Lung (tissue), 12 donors: Measurements from ENCODE around the gene TENM4. TPM values are rescaled to one million over a fixed set of nuclear protein-coding genes. Genes with fewer than 3 reads are reported as not detected.

ENCODE experiments used
- ATAC-seq: fragments of 200-7000 bp; cut with Tn5 transposase; one replicate; pipeline ENCODE4 v1.9.1; 2020; ENCODE audit warnings: moderate number of reproducible peaks; ENCODE audit not compliant: insufficient read depth, low FRiP score
- DNase-seq, 3 donors: peaks; one replicate each; pipeline ENCODE4 v3.0.0-alpha.2; 2013 to 2017
- H3K27ac ChIP-seq, 2 donors: one replicate each; pipeline ENCODE4 v1.5.1; 2013; ENCODE audit warnings: mild to moderate bottlenecking in 2 of 2, moderate library complexity in 2 of 2, control low read depth in 1 of 2, inconsistent platforms in 1 of 2, low read depth in 1 of 2, low read length in 1 of 2
- H3K27me3 ChIP-seq, 3 donors: one replicate each; pipeline ENCODE4 v1.5.1; 2013; ENCODE audit warnings: low read length in 2 of 3; ENCODE audit not compliant: control insufficient read depth in 3 of 3, insufficient read depth in 3 of 3
- H3K36me3 ChIP-seq, 4 donors: one replicate each; pipeline ENCODE4 v1.5.1; 2013; ENCODE audit warnings: low read length in 4 of 4, mild to moderate bottlenecking in 1 of 4, moderate library complexity in 1 of 4; ENCODE audit not compliant: control insufficient read depth in 4 of 4, insufficient read depth in 4 of 4
- H3K4me1 ChIP-seq, 5 donors: one replicate each; pipeline ENCODE4 v1.5.1; 2013; ENCODE audit warnings: low read length in 5 of 5, mild to moderate bottlenecking in 2 of 5, moderate library complexity in 1 of 5; ENCODE audit not compliant: control insufficient read depth in 5 of 5, insufficient read depth in 5 of 5
- H3K4me3 ChIP-seq: one replicate; pipeline ENCODE4 v1.5.1; 2013; ENCODE audit warnings: mild to moderate bottlenecking, control low read depth, moderate library complexity
- H3K9ac ChIP-seq, 2 donors: one replicate each; pipeline ENCODE4 v1.5.1; 2013; ENCODE audit warnings: low read length in 2 of 2, control low read depth in 1 of 2; ENCODE audit not compliant: insufficient read depth in 1 of 2
- H3K9me3 ChIP-seq, 4 donors: one replicate each; pipeline ENCODE4 v1.5.1; 2013; ENCODE audit warnings: low read length in 3 of 4, mild to moderate bottlenecking in 1 of 4, moderate library complexity in 1 of 4; ENCODE audit not compliant: control insufficient read depth in 4 of 4, insufficient read depth in 3 of 4
- CTCF ChIP-seq: IDR thresholded peaks from 2 replicates; pipeline ENCODE4 v1.5.1; 2012; ENCODE audit warnings: mild to moderate bottlenecking; ENCODE audit errors: control extremely low read depth, extremely low read depth
- WGBS, 2 donors: extraction: QIAGEN DNeasy Blood & Tissue Kit; methylation state at CpG; one replicate each; pipeline ENCODE4 v1.1.7; 2013; 5-methylcytosine and 5-hydroxymethylcytosine counted together
- polyA plus RNA-seq, 2 donors: library from polyadenylated mRNA; stranded (reverse); fragments of 200-250 nt; gene quantifications; one replicate each; pipeline ENCODE4 v1.2.1, GENCODE V29; 2013
- total RNA-seq, 2 donors: library from RNA; depleted of rRNA in 1 of 2; stranded (reverse); fragments of >200 nt in 1 of 2; gene quantifications; one replicate each; pipeline ENCODE4 v1.2.1, GENCODE V29; 2014 to 2021
- donor health status: control.
- donor health status: control.
- donor health status: Bipolar disorder and iron deficiency.
- donor health status: healthy.
- donor health status: DM: yes; HTN: yes; CAD: no.

TENM4 gene
- total and polyA plus RNA-seq, 4 donors, result 0.28 to 16.4 (median 3.2) TPM

DNA sequence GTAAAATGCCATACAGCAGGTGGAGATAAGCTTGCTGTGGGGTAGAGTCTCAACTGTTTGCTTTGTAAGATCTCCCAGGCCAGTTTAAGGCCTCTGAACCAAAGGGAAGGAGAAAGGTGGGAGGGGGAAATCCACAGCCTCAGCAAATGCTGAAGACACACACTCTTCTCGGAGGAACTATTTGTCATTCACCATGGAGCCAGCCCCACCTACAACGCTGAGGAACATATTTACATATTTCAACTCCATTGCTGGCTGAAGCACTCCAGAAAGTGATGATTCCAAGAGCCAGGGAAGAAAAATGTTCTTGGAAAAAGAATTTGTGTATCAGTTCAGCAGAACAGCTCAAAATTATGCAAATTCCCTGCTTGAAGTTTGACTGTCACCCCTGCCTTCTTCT is 6.5 kb downstream of the TENM4 start:
- TF ChIP-seq CTCF, result no peak
- H3K27ac ChIP-seq, result no peak overlapping the region
- 35 to 54% methylated on average over 2 of the region's 2 CpGs for WGBS, 2 donors

GRCh38 chr11:79432138-79432537 is 8.7 kb downstream of the TENM4 start:
- whole genome bisulfite sequencing, 2 donors, result 48 to 51% methylated on average over 2 of the region's 2 CpGs
- Histone ChIP-seq H3K4me1 (peaks cover 2 to 6% (median 5%) of the 10 kb centered on the region in 5 donors), H3K4me3 (no peak overlapping the region), H3K36me3 (no peaks in the 10 kb centered on the region), H3K27ac (no peak overlapping the region), H3K9ac (no peak overlapping the region), H3K9me3 (no peaks in the 10 kb centered on the region), H3K27me3 (peaks cover 0 to 21% (median 16%) of the 10 kb centered on the region in 3 donors)
- no peak for TF ChIP-seq CTCF
- DNase-seq (no peak), ATAC-seq (no peak)

More for the DNA sequence above, 6.5 kb downstream of the TENM4 start:
- no peaks in the 10 kb centered on the region for H3K36me3 ChIP-seq
- DNase-seq, result no peak
- no peaks in the 10 kb centered on the region for H3K9me3 ChIP-seq
- no peak for ATAC-seq
- H3K27me3 ChIP-seq, result peaks cover 0 to 33% (median 33%) of the 10 kb centered on the region in 3 donors
- no peak overlapping the region for H3K4me3 ChIP-seq
- peaks cover 5 to 19% (median 10%) of the 10 kb centered on the region in 5 donors for H3K4me1 ChIP-seq
- no peak overlapping the region for H3K9ac ChIP-seq

GRCh38 chr11:79431535-79431934 is 9.3 kb downstream of the TENM4 start:
- Histone ChIP-seq H3K4me3 (no peak overlapping the region), H3K27ac (no peak overlapping the region), H3K4me1 (peaks cover 0 to under 1% (median 0%) of the 10 kb centered on the region in 5 donors), H3K9ac (no peak overlapping the region), H3K27me3 (peaks cover 0 to 15% (median 10%) of the 10 kb centered on the region in 3 donors), H3K36me3 (no peaks in the 10 kb centered on the region), H3K9me3 (no peaks in the 10 kb centered on the region)
- no peak for TF ChIP-seq CTCF
- ATAC-seq, result no peak
- 53 to 62% methylated on average over 1 of the region's 1 CpG for WGBS, 2 donors
- no peak for DNase-seq

DNA sequence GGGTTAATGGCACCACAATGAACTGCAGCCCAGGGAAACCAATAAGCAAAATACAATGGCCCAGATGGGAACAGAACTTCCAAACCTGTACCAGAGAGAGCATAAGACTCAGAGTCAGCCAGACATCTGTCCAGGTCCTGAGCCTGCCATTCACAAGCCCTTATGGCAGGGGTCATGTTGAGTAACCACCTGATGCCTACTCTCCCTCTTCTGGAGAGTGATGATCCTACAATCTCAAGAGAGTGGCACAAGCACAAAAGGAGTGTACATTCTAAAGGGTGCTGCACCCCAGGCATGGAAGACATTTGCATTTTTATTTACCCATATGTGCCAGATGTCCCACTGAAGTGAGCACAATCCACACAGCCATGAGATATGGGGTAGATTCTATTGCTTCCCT is 10.6 kb downstream of the TENM4 start:
- Histone ChIP-seq H3K9ac (no peak overlapping the region), H3K4me1 (no peaks in the 10 kb centered on the region), H3K27ac (no peak overlapping the region), H3K9me3 (no peaks in the 10 kb centered on the region), H3K4me3 (no peak overlapping the region), H3K36me3 (no peaks in the 10 kb centered on the region), H3K27me3 (peaks cover 0 to 2% (median 0%) of the 10 kb centered on the region in 3 donors)
- no peak for TF ChIP-seq CTCF
- DNase-seq, result no peak
- no peak for ATAC-seq
